Keratinocyte (primary cell): Measurements from ENCODE around the gene F8. TPM values are rescaled to one million over a fixed set of nuclear protein-coding genes. Genes with fewer than 3 reads are reported as not detected.

Source experiments
- DNase-seq: peaks from one replicate; pipeline ENCODE4 v3.0.0-alpha.2; 2011; ENCODE audit warnings: low read depth, missing footprints, low spot score
- FAIRE-seq: peaks from 2 replicates; lab custom pipeline; 2011; peaks lifted over from hg19 to GRCh38; lab: Jason Lieb, UNC
- H2AFZ ChIP-seq: 2 replicates; pipeline ENCODE4 v1.6.0; 2012; ENCODE audit warnings: low read length, control low read depth, inconsistent platforms; ENCODE audit not compliant: control insufficient read depth
- H3K27ac ChIP-seq: 2 replicates; pipeline ENCODE4 v1.5.1; 2011; ENCODE audit warnings: low read length; ENCODE audit not compliant: control insufficient read depth, insufficient read depth
- H3K27me3 ChIP-seq: 3 replicates; pipeline ENCODE4 v1.6.0; 2011; ENCODE audit warnings: low read length; ENCODE audit not compliant: control insufficient read depth, insufficient read depth; ENCODE audit errors: extremely low read depth
- H3K36me3 ChIP-seq, 2 experiments: 2 replicates in 1 of 2; 3 replicates in 1 of 2; pipeline ENCODE4 v1.5.1; 2011; ENCODE audit warnings: low read length in 2 of 2, mild to moderate bottlenecking in 1 of 2; ENCODE audit not compliant: control insufficient read depth in 2 of 2, insufficient read depth in 2 of 2; ENCODE audit errors: extremely low read depth in 1 of 2
- H3K4me1 ChIP-seq: 3 replicates; pipeline ENCODE4 v1.5.1; 2011; ENCODE audit warnings: low read length; ENCODE audit not compliant: control insufficient read depth, insufficient read depth; ENCODE audit errors: extremely low read depth
- H3K4me2 ChIP-seq: 3 replicates; pipeline ENCODE4 v1.6.0; 2011; ENCODE audit warnings: low read depth, low read length; ENCODE audit not compliant: control insufficient read depth, insufficient read depth; ENCODE audit errors: extremely low read depth
- H3K4me3 ChIP-seq, 3 experiments: fragments of 200-600 bp in 1 of 3; sonication (generic) in 1 of 3; 2 replicates in 2 of 3; 3 replicates in 1 of 3; pipeline ENCODE4 v1.5.1; 2011 to 2016; ENCODE audit warnings: low read length in 3 of 3, mild to moderate bottlenecking in 3 of 3, control low read depth in 2 of 3, inconsistent platforms in 1 of 3, low read depth in 1 of 3, mixed read lengths in 1 of 3, mixed run types in 1 of 3, moderate library complexity in 1 of 3; ENCODE audit not compliant: control insufficient read depth in 2 of 3, insufficient read depth in 2 of 3; ENCODE audit errors: extremely low read depth in 1 of 3
- H3K79me2 ChIP-seq: 2 replicates; pipeline ENCODE4 v1.6.0; 2012; ENCODE audit warnings: low read length; ENCODE audit not compliant: control insufficient read depth, insufficient read depth
- H3K9ac ChIP-seq: 3 replicates; pipeline ENCODE4 v1.6.0; 2011; ENCODE audit warnings: low read length; ENCODE audit not compliant: control insufficient read depth, insufficient read depth; ENCODE audit errors: extremely low read depth
- H3K9me1 ChIP-seq: 3 replicates; pipeline ENCODE4 v1.6.0; 2011; ENCODE audit warnings: low read length; ENCODE audit not compliant: control insufficient read depth, insufficient read depth; ENCODE audit errors: extremely low read depth
- H3K9me3 ChIP-seq: 2 replicates; pipeline ENCODE4 v1.5.1; 2012; ENCODE audit warnings: low read depth, low read length; ENCODE audit not compliant: control insufficient read depth
- H4K20me1 ChIP-seq: 3 replicates; pipeline ENCODE4 v1.6.0; 2011; ENCODE audit warnings: low read length; ENCODE audit not compliant: control insufficient read depth, insufficient read depth; ENCODE audit errors: extremely low read depth
- CTCF ChIP-seq, 3 experiments: IDR thresholded peaks in 1 of 3; conservative IDR thresholded peaks in 1 of 3; optimal IDR thresholded peaks in 1 of 3; 2 replicates in 2 of 3; 3 replicates in 1 of 3; pipeline versions ENCODE3 to v1.5.1; 2011; ENCODE audit warnings: low read length in 3 of 3, mild to moderate bottlenecking in 3 of 3, moderate library complexity in 2 of 3, control low read depth in 1 of 3, inconsistent platforms in 1 of 3; ENCODE audit not compliant: insufficient read depth in 2 of 3; ENCODE audit errors: extremely low read depth in 1 of 3
- EZH2 ChIP-seq: IDR thresholded peaks from one replicate; pipeline ENCODE4 v1.6.1; 2012; ENCODE audit warnings: inconsistent platforms, mild to moderate bottlenecking, low read length, moderate library complexity
- dilution Hi-C: fragments of 300-500 bp; cut with MboI; formaldehyde crosslinking; loops from one replicate; pipeline ENCODE4 v1.7.0; 2020; ENCODE audit warnings: low sequenced_read_pairs; ENCODE audit not compliant: extremely low pct_ligation_motif_present
- polyA plus RNA-seq, 5 experiments: library from polyadenylated mRNA; depleted of rRNA in 3 of 5; stranded (reverse) in 3 of 5; stranded (forward) in 1 of 5; unstranded in 1 of 5; fragments of >200 nt; gene quantifications; 1 replicate in 1 of 5; 2 replicates in 3 of 5; 3 replicates in 1 of 5; pipeline versions ENCODE4 v1.2.1 to v1.2.3, GENCODE V29; 2011 to 2012; ENCODE audit warnings: missing spikeins in 2 of 5, low read depth in 1 of 5, low replicate concordance in 1 of 5

F8 gene
- polyA plus RNA-seq, 1 donor (not counting 4 experiments of a cell fraction or from before 2014, with no cell fraction given) = 1.3 TPM

DNA sequence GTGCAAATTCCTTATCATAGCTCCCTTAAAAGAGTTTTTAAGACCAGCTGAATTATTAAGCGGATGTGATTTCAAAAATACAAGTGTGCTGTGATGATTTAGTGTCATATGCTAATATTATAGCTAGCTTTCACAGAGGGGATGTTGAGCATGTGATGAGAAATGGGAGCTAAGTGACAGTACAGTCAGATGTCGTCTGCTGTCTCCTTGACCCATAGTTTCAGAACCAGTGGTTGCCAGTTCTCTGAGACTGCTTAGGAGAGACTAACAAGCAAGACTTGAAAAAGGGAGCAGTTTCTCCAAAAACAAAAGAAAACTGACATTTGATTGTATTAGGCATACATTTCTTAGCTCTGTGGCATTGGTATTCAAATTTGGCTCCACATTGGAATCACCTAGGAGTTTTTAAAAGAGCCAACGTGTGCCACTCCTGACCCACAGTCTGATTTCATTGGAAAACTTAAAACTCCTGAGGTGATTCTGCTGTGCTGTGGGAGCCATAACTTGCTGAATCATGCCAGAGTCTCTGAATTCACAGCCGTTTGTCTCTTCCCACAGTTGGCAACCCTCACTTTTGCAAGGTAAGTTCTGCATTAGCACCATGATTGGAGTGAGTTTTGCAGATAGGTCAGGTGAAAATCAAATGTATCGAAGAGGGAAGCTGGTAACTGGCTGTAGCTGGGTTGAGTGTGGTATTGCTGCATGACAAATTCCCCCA lies 24.4 kb upstream of the F8 start:
- no peaks in the 10 kb centered on the region for H3K9me1 ChIP-seq
- H3K79me2 ChIP-seq = no peaks in the 10 kb centered on the region
- no peak overlapping the region for H3K4me2 ChIP-seq
- H3K4me3 ChIP-seq = no peak overlapping the region
- H4K20me1 ChIP-seq = no peaks in the 10 kb centered on the region
- no peaks in the 10 kb centered on the region for H3K36me3 ChIP-seq
- no peaks in the 10 kb centered on the region for H3K4me1 ChIP-seq
- DNase-seq = no peak
- no peak for TF ChIP-seq CTCF (optimal IDR thresholded peaks at IDR 0.05 in 1 of 3, IDR thresholded peaks at IDR 0.05 in 1 of 3, conservative IDR thresholded peaks at IDR 0.05 in 1 of 3; ENCODE audit: extremely low read depth in 1 of 3, insufficient read depth in 2 of 3, low read length in 3 of 3)
- TF ChIP-seq EZH2 = no peak
- no peaks in the 10 kb centered on the region for H3K9me3 ChIP-seq
- no peak for FAIRE-seq
- H3K27ac ChIP-seq = no peak overlapping the region
- dilution Hi-C loops = no loop called here
- no peaks in the 10 kb centered on the region for H3K27me3 ChIP-seq
- H2AFZ ChIP-seq = no peak overlapping the region
- H3K9ac ChIP-seq = no peak overlapping the region

DNA sequence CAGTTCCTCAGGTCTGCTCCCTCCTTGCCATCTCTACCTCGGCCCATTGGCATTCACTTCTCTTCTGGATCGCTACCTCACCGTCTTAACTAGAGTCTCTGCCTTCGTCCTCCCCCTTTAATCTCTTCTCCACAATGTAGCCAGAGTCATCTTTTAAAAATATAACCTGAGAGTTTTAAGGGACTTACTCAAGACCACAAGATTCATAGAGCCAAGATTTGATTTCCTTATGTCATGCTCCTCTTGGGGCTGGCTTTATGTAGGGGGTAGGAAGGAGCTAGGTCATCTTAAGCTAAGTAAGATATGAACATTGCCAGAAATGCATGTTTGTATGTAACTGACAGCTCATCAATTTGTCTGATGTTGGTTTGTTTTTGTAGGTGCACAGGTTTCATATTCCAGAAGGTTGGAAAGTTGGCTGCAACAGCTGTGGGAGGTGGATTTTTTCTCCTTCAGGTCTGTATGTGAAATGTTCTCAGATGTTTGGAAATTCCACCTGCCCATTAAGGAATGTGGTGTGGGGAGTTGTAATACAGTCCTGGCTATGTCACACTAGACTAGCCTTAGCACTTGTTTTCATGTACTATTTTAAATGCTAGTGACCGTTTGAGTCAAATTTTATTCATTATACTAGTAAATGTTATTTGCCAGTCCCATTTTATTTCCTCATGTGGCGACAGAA lies 23.7 kb upstream of the F8 start:
- DNase-seq (no peak), FAIRE-seq (no peak)
- Histone ChIP-seq H3K4me3 (no peak overlapping the region), H3K79me2 (no peaks in the 10 kb centered on the region), H3K9ac (no peak overlapping the region), H3K36me3 (no peaks in the 10 kb centered on the region), H3K27ac (no peak overlapping the region), H3K9me3 (no peaks in the 10 kb centered on the region), H4K20me1 (no peaks in the 10 kb centered on the region), H2AFZ (no peak overlapping the region), H3K4me1 (no peaks in the 10 kb centered on the region), H3K4me2 (no peak overlapping the region), H3K27me3 (no peaks in the 10 kb centered on the region), H3K9me1 (no peaks in the 10 kb centered on the region)
- TF ChIP-seq CTCF (optimal IDR thresholded peaks at IDR 0.05 in 1 of 3, IDR thresholded peaks at IDR 0.05 in 1 of 3, conservative IDR thresholded peaks at IDR 0.05 in 1 of 3; ENCODE audit: extremely low read depth in 1 of 3, insufficient read depth in 2 of 3, low read length in 3 of 3) (no peak), EZH2 (no peak)
- dilution Hi-C loops = no loop called here
